Measurements from ENCODE around the gene PRKAG1.
A peak's percentile ranks its signal among the peaks of the same experiment; 100 is the strongest.

- TF ChIP-seq, protein P1, sequence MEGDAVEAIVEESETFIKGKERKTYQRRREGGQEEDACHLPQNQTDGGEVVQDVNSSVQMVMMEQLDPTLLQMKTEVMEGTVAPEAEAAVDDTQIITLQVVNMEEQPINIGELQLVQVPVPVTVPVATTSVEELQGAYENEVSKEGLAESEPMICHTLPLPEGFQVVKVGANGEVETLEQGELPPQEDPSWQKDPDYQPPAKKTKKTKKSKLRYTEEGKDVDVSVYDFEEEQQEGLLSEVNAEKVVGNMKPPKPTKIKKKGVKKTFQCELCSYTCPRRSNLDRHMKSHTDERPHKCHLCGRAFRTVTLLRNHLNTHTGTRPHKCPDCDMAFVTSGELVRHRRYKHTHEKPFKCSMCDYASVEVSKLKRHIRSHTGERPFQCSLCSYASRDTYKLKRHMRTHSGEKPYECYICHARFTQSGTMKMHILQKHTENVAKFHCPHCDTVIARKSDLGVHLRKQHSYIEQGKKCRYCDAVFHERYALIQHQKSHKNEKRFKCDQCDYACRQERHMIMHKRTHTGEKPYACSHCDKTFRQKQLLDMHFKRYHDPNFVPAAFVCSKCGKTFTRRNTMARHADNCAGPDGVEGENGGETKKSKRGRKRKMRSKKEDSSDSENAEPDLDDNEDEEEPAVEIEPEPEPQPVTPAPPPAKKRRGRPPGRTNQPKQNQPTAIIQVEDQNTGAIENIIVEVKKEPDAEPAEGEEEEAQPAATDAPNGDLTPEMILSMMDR (IDR thresholded peaks at IDR 0.05) = peak in 3 of 4 experiments; percentile 10 to 13 (median 10)
- TF ChIP-seq POLR2A (IDR thresholded peaks at IDR 0.05) = no peak
Measured at GRCh38 chr12:48973941-48974673, 44.5 kb downstream of the PRKAG1 start.
